ENCODE results near the gene CFAP100.
A peak's percentile ranks its signal among the peaks of the same experiment; 100 is the strongest.

- TF ChIP-seq CTCF (IDR thresholded peaks at IDR 0.05 in 8 of 11, conservative IDR thresholded peaks at IDR 0.05 in 3 of 11) (no peak), POLR2AphosphoS5 (IDR thresholded peaks at IDR 0.05) (peak in 2 of 3 donors; percentile 28 to 55), POLR2A (IDR thresholded peaks at IDR 0.05) (no peak)
These were observed 66.9 kb downstream of the CFAP100 start for GRCh38 chr3:126461450-126462070.
